Measurements from ENCODE around the gene SLC25A40.

SLC25A40 gene

GRCh38 chr7:87866089-87866488 lies 10.1 kb downstream of the SLC25A40 start:
- Histone ChIP-seq H3K27me3 (ENCODE audit: insufficient read depth, low read depth) (no peaks in the 10 kb centered on the region), H2AFZ (ENCODE audit: low read depth) (no peak overlapping the region), H3K36me3 (ENCODE audit: insufficient read depth) (peaks cover 6% of the 10 kb centered on the region; the same call in 1 of the 2 replicates), H4K20me1 (ENCODE audit: insufficient read depth) (no peaks in the 10 kb centered on the region), H3K4me2 (no peak overlapping the region), H3K9ac (no peak overlapping the region), H3K79me2 (ENCODE audit: insufficient read depth, low read depth) (peaks cover 21% of the 10 kb centered on the region; the same call in 1 of the 2 replicates), H3K4me1 (ENCODE audit: low read depth, poor library complexity, severe bottlenecking) (no peaks in the 10 kb centered on the region), H3K4me3 (IDR thresholded peaks at IDR 0.05; ENCODE audit: insufficient read depth, low read depth, low read length) (no peak overlapping the region), H3K27ac (no peak overlapping the region)
- TF ChIP-seq, protein P1, sequence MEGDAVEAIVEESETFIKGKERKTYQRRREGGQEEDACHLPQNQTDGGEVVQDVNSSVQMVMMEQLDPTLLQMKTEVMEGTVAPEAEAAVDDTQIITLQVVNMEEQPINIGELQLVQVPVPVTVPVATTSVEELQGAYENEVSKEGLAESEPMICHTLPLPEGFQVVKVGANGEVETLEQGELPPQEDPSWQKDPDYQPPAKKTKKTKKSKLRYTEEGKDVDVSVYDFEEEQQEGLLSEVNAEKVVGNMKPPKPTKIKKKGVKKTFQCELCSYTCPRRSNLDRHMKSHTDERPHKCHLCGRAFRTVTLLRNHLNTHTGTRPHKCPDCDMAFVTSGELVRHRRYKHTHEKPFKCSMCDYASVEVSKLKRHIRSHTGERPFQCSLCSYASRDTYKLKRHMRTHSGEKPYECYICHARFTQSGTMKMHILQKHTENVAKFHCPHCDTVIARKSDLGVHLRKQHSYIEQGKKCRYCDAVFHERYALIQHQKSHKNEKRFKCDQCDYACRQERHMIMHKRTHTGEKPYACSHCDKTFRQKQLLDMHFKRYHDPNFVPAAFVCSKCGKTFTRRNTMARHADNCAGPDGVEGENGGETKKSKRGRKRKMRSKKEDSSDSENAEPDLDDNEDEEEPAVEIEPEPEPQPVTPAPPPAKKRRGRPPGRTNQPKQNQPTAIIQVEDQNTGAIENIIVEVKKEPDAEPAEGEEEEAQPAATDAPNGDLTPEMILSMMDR (conservative IDR thresholded peaks at IDR 0.05; ENCODE audit: low read depth, low read length), result no peak

DNA sequence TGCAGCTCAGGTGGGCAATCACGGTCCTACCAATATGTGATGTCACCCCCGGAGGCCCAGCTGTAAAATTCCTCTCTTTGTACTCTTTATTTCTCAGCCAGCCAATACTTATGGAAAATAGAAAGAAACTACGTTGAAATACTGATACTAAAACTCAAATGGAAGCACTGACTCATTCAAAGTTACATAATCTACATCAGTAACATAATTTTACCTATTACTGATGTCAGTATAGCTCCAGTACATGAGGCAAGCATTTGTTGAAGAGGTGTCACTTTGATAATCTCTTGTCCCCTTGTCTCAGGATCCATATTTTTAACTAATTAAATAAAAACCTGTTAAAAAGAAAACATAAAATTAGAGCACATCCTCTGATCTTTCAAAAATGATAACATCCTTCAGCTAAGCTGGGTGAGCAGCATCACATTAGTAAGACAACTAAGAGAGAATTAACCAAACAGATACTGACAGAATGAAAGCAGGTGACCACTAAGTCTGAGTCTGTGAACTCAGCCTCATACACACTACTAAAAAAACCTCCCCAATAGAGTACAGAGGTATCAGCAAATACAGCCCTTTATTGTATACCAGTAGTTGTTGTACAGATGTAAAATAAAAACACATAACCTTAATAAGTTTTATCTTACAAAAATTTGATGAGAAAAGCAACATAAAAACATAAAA lies 17.6 kb downstream of the SLC25A40 start:
- no peaks in the 10 kb centered on the region for H3K27me3 ChIP-seq (ENCODE audit: insufficient read depth, low read depth)
- H3K4me3 ChIP-seq (IDR thresholded peaks at IDR 0.05; ENCODE audit: insufficient read depth, low read depth, low read length), result no peak overlapping the region
- H3K36me3 ChIP-seq (ENCODE audit: insufficient read depth), result peaks cover 4% of the 10 kb centered on the region; the same call in 1 of the 2 replicates
- no peak overlapping the region for H3K9ac ChIP-seq
- no peaks in the 10 kb centered on the region for H4K20me1 ChIP-seq (ENCODE audit: insufficient read depth)
- no peak overlapping the region for H3K27ac ChIP-seq
- TF ChIP-seq, protein P1 (conservative IDR thresholded peaks at IDR 0.05; ENCODE audit: low read depth, low read length), result no peak
- H3K79me2 ChIP-seq (ENCODE audit: insufficient read depth, low read depth), result no peaks in the 10 kb centered on the region
- no peak overlapping the region for H3K4me2 ChIP-seq
- no peak overlapping the region for H2AFZ ChIP-seq (ENCODE audit: low read depth)
- no peaks in the 10 kb centered on the region for H3K4me1 ChIP-seq (ENCODE audit: low read depth, poor library complexity, severe bottlenecking)

DNA sequence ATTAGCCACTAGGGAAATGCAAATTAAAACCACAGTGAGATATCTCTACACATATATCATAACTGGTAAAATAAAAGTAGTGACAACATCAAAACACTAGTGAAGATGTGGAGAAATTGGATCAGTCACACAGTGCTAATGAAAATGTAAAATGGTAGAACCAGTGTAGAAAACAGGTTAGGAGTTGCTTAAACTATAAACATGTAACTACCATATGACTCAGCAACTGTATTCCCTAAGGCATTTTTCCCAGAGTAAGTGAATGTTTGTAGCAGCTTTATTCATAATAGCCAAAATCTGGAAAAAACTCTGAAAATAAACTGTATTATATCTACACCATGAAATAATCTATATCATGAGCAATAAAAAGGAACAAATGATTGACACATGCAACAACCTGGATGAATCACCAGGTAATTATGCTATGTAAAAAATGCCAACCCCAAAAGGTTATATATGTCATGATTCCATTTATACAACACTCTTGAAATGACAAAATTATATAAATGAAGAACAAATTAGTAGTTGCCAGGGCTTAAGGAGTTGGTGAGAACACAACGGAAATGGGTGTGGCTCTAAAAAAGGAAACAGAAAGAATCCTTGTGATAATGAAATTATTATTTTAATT lies 22.8 kb downstream of the SLC25A40 start:
- no peak overlapping the region for H2AFZ ChIP-seq (ENCODE audit: low read depth)
- H3K9ac ChIP-seq, result no peak overlapping the region
- no peak overlapping the region for H3K4me3 ChIP-seq (IDR thresholded peaks at IDR 0.05; ENCODE audit: insufficient read depth, low read depth, low read length)
- TF ChIP-seq, protein P1 (conservative IDR thresholded peaks at IDR 0.05; ENCODE audit: low read depth, low read length), result no peak
- H3K27me3 ChIP-seq (ENCODE audit: insufficient read depth, low read depth), result no peaks in the 10 kb centered on the region
- peaks cover 6% of the 10 kb centered on the region for H3K4me1 ChIP-seq (ENCODE audit: low read depth, poor library complexity, severe bottlenecking)
- H3K27ac ChIP-seq, result no peak overlapping the region
- H4K20me1 ChIP-seq (ENCODE audit: insufficient read depth), result no peaks in the 10 kb centered on the region
- H3K36me3 ChIP-seq (ENCODE audit: insufficient read depth), result peaks cover 8% of the 10 kb centered on the region; the same call in 1 of the 2 replicates
- no peaks in the 10 kb centered on the region for H3K79me2 ChIP-seq (ENCODE audit: insufficient read depth, low read depth)
- no peak overlapping the region for H3K4me2 ChIP-seq

DNA sequence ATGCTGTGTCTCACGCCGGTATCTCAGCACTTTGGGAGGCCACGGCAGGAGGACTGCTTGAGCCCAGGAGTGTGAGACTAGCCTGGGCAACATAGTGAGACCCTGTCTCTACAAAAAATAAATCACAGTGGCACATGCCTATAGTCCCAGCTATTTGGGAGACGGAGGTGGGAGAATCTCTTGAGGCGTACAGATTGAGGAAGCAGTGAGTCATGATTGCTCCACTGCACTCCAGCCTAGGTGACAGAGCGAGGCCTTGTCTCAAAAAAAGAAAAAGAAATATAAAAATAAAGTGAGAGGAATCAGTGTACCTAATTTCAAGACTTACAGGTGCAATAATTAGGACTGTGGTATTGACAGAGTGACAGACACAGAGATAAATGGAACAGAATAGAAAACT lies 23.9 kb downstream of the SLC25A40 start:
- Histone ChIP-seq H3K79me2 (ENCODE audit: insufficient read depth, low read depth) (no peaks in the 10 kb centered on the region), H3K36me3 (ENCODE audit: insufficient read depth) (peaks cover 4% of the 10 kb centered on the region; the same call in 1 of the 2 replicates), H3K4me2 (no peak overlapping the region), H2AFZ (ENCODE audit: low read depth) (no peak overlapping the region), H3K4me3 (IDR thresholded peaks at IDR 0.05; ENCODE audit: insufficient read depth, low read depth, low read length) (no peak overlapping the region), H4K20me1 (ENCODE audit: insufficient read depth) (no peaks in the 10 kb centered on the region), H3K27ac (no peak overlapping the region), H3K27me3 (ENCODE audit: insufficient read depth, low read depth) (no peaks in the 10 kb centered on the region), H3K4me1 (ENCODE audit: low read depth, poor library complexity, severe bottlenecking) (peaks cover 6% of the 10 kb centered on the region), H3K9ac (no peak overlapping the region)
- TF ChIP-seq, protein P1 (conservative IDR thresholded peaks at IDR 0.05; ENCODE audit: low read depth, low read length), result no peak
